Measurements from ENCODE around the gene WDR44.

Gene WDR44

DNA sequence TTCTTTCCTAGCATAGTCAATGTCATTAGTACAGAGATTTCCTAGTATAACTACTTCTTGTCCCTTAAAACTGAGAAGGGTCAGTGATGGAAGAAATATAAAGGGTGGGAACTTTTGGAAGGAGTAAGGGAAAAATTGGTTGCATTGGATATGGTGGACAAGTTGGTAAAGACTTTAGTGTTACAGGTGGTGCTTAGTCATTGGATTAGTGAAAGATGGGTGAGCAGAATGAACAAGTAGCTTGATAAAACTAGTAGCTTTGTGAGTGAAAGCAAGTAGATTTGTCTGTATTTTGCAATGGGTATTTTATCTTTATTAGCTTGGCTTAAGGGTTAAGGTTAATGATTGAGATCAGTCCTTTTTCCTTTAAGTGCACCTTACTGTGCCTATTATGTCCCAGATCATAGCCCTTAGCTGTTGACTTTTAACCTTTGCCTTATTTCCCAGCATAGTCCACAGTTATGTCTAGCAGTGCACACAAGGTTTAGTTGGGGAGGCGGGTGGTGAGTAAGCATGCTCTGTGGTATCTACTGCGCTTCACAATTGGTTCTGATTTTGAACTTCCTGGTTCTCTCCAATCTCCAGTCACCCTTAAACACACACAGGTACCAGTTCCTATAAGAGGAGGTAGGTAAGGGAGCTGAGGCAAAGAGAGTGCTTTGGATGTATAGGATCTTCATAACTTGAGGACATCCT is 9.5 kb downstream of the WDR44 start:
- H3K4me3 ChIP-seq (replicated peaks; ENCODE audit: low read depth, low read length) = no peak overlapping the region
- no peak for TF ChIP-seq CTCF (IDR thresholded peaks at IDR 0.05; ENCODE audit: low read length, missing control alignments)
- DNase-seq (ENCODE audit: low read depth) = no peak

DNA sequence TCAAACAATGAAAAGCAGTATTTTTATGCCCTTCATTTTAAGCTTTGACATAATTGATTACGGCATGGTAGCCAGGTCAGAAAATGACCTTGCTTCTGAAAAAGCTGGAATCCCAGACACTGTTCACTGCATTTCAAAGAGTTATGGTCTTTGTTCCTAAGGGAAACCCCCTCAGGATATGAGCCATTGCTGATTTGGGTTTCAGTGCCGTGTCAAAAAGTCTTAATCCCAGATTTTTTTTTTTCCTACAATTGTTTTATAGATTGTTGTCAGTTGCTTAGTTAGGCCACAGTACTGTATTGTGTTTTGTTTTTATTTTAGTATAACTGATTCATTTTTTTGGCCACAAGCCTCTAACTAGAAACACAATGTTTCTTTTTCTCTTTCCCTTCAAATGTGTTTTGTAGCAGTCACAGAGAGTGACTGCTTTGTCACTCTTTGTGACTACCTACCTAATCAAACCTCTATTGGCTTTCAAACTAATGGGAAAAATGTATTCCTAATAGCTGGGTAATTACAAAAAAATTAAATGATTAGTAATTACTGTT is 10.3 kb downstream of the WDR44 start:
- no peak for TF ChIP-seq CTCF (IDR thresholded peaks at IDR 0.05; ENCODE audit: low read length, missing control alignments)
- DNase-seq (ENCODE audit: low read depth) = no peak
- no peak overlapping the region for H3K4me3 ChIP-seq (replicated peaks; ENCODE audit: low read depth, low read length)

- no peak overlapping the region for H3K4me3 ChIP-seq (replicated peaks; ENCODE audit: low read depth, low read length)
- TF ChIP-seq CTCF (IDR thresholded peaks at IDR 0.05; ENCODE audit: low read length, missing control alignments) = no peak
- DNase-seq (ENCODE audit: low read depth) = peak; percentile 62
These were observed 14.7 kb downstream of the WDR44 start for GRCh38 chrX:118360429-118361125.

DNA sequence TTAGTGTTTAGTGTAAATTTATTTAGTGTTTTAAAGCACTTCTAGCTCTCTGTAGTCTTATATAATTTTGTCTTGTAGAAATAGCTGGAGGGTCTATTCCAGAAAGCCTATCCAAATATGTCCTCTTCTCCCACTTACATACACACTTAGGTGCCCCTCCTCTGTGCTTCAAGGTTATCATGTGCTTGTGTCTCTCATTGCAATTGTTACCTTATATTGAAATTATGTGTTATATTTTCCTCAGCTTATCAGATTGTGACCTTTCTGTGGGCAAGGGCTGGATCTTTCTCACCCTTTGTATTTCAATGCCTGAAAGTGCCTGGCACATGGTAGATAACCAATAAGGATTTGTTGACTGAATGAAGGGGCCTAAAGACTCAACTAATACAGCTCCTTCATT is 18.4 kb downstream of the WDR44 start:
- DNase-seq (ENCODE audit: low read depth) = no peak
- H3K4me3 ChIP-seq (replicated peaks; ENCODE audit: low read depth, low read length) = no peak overlapping the region
- TF ChIP-seq CTCF (IDR thresholded peaks at IDR 0.05; ENCODE audit: low read length, missing control alignments) = no peak

DNA sequence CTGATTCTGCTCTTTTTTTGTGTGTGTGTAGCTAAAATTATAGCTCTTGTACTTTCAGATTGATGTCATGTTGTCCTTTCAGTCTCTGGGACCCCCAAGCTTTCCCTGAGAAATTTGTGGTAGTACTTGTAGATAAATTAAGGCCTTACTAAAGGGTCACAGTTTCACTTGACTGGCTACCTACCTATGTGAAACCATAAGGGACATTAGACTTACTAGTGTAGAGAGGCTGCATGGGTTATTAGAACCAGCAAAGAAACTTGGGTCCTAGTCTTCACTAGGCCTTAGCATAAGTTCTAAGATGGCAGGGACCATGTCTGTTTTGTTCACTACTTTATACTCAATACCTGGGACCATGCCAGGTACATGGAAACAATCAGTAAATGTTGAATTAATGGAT is 21.4 kb downstream of the WDR44 start:
- no peak for TF ChIP-seq CTCF (IDR thresholded peaks at IDR 0.05; ENCODE audit: low read length, missing control alignments)
- no peak for DNase-seq (ENCODE audit: low read depth)

GRCh38 chrX:118368398-118368797 is 22.5 kb downstream of the WDR44 start:
- no peak for DNase-seq (ENCODE audit: low read depth)

More for the DNA sequence above, 21.4 kb downstream of the WDR44 start:
- no peak overlapping the region for H3K4me3 ChIP-seq (replicated peaks; ENCODE audit: low read depth, low read length)

More at GRCh38 chrX:118368398-118368797, 22.5 kb downstream of the WDR44 start:
- H3K4me3 ChIP-seq (replicated peaks; ENCODE audit: low read depth, low read length) = no peak overlapping the region
- no peak for TF ChIP-seq CTCF (IDR thresholded peaks at IDR 0.05; ENCODE audit: low read length, missing control alignments)
